Sigmoid colon (tissue), 7 donors: Measurements from ENCODE around the gene ACTR10. TPM values are rescaled to one million over a fixed set of nuclear protein-coding genes. Genes with fewer than 3 reads are reported as not detected.

Experiments
- DNase-seq: peaks from one replicate; pipeline ENCODE4 v3.0.0-alpha.2; 2019
- H3K27ac ChIP-seq, 4 donors: fragments of 200-600 bp; sonication (generic); one replicate each; pipeline ENCODE4 v1.5.1; 2016 to 2019; ENCODE audit warnings: mild to moderate bottlenecking in 1 of 4
- H3K27me3 ChIP-seq, 3 donors: fragments of 200-600 bp; sonication (generic); one replicate each; pipeline ENCODE4 v1.5.1; 2019; ENCODE audit warnings: mild to moderate bottlenecking in 1 of 3
- H3K36me3 ChIP-seq, 4 donors: fragments of 200-600 bp; sonication (generic); one replicate each; pipeline ENCODE4 v1.5.1; 2016 to 2019
- H3K4me1 ChIP-seq, 4 donors: fragments of 200-600 bp; sonication (generic); one replicate each; pipeline ENCODE4 v1.5.1; 2017 to 2019
- H3K4me3 ChIP-seq, 4 donors: fragments of 200-600 bp; sonication (generic); one replicate each; pipeline ENCODE4 v1.5.1; 2017 to 2019; ENCODE audit warnings: mild to moderate bottlenecking in 2 of 4, moderate library complexity in 1 of 4
- H3K9me3 ChIP-seq, 4 donors: fragments of 200-600 bp in 3 of 4; sonication (generic) in 3 of 4; one replicate each; pipeline versions ENCODE4 v1.5.1 to v1.6.1; 2013 to 2019
- EP300 ChIP-seq, 4 donors: sonication (generic); formaldehyde crosslinking; IDR thresholded peaks; one replicate each; pipeline ENCODE4 v1.6.1; 2017; ENCODE audit warnings: antibody characterized with exemption in 4 of 4
- POLR2A ChIP-seq, 2 donors: fragments of 450-650 bp; IDR thresholded peaks; one replicate each; pipeline ENCODE4 v1.6.1; 2016; ENCODE audit warnings: antibody characterized with exemption in 2 of 2, mild to moderate bottlenecking in 2 of 2, moderate library complexity in 2 of 2
- POLR2AphosphoS5 ChIP-seq, 4 donors: sonication (generic); formaldehyde crosslinking; IDR thresholded peaks; one replicate each; pipeline ENCODE4 v1.6.1; 2017; ENCODE audit warnings: antibody characterized with exemption in 4 of 4
- WGBS, 2 donors: extraction: QIAGEN DNeasy Blood & Tissue Kit; methylation state at CpG; one replicate each; pipeline ENCODE4 v1.1.7; 2013; 5-methylcytosine and 5-hydroxymethylcytosine counted together
- intact Hi-C: fragments of 100-400 bp; cut with DNase I; formaldehyde crosslinking; loops from one replicate; pipeline ENCODE4 v1.15.1; 2023
- polyA plus RNA-seq, 3 donors: library from polyadenylated mRNA; stranded (reverse); fragments of 200-250 nt; gene quantifications; one replicate each; pipeline ENCODE4 v1.2.3, GENCODE V29; 2013
- total RNA-seq, 4 donors: library from RNA; depleted of rRNA; stranded (reverse); fragments of >200 nt; gene quantifications; one replicate each; pipeline ENCODE4 v1.1.0, GENCODE V29; 2016
- TF ChIP-seq, protein P1 (sequence below), 4 experiments: fragments of 450-650 bp in 3 of 4; fragments of 200-600 bp in 1 of 4; IDR thresholded peaks; one replicate each; pipeline ENCODE4 v1.5.1; 2016 to 2019; ENCODE audit warnings: antibody characterized with exemption in 4 of 4, mild to moderate bottlenecking in 3 of 4, moderate library complexity in 2 of 4
- donor health status: healthy with polysubstance abuse.
- donor health status: Bipolar disorder and iron deficiency.
- donor health status: healthy.

The ACTR10 gene
- total and polyA plus RNA-seq, 7 donors = 56.4 to 78.1 (median 68.4) TPM

DNA sequence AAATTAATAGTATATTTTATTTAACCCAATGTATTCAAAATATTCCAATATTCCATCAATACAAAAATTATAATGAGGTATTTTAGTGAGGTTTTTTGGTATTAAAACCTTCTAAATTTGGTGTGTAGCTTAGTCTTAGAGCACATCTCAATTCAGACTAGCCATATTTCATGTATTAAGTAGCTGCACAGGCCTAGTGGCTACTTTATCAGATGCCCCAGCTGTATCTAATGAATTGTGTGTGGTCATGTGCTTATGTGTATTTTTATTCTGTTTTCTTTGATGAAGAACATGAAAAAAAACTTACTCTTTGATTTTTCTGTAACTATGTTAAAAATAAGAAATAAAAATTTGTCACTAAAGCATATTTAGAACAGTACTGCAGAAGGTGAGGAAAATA, 13.2 kb downstream of the ACTR10 start:
- no peak overlapping the region for H3K4me3 ChIP-seq
- intact Hi-C loops = no loop called here
- no peaks in the 10 kb centered on the region for H3K9me3 ChIP-seq
- H3K27ac ChIP-seq = no peak overlapping the region
- TF ChIP-seq POLR2AphosphoS5 (IDR thresholded peaks at IDR 0.05) (no peak), EP300 (IDR thresholded peaks at IDR 0.05) (no peak), POLR2A (IDR thresholded peaks at IDR 0.05) (no peak)
- TF ChIP-seq, protein P1, sequence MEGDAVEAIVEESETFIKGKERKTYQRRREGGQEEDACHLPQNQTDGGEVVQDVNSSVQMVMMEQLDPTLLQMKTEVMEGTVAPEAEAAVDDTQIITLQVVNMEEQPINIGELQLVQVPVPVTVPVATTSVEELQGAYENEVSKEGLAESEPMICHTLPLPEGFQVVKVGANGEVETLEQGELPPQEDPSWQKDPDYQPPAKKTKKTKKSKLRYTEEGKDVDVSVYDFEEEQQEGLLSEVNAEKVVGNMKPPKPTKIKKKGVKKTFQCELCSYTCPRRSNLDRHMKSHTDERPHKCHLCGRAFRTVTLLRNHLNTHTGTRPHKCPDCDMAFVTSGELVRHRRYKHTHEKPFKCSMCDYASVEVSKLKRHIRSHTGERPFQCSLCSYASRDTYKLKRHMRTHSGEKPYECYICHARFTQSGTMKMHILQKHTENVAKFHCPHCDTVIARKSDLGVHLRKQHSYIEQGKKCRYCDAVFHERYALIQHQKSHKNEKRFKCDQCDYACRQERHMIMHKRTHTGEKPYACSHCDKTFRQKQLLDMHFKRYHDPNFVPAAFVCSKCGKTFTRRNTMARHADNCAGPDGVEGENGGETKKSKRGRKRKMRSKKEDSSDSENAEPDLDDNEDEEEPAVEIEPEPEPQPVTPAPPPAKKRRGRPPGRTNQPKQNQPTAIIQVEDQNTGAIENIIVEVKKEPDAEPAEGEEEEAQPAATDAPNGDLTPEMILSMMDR (IDR thresholded peaks at IDR 0.05) = no peak
- H3K36me3 ChIP-seq = peaks cover 7 to 97% (median 30%) of the 10 kb centered on the region in 4 donors
- no peaks in the 10 kb centered on the region for H3K27me3 ChIP-seq
- no peak for DNase-seq
- H3K4me1 ChIP-seq = no peaks in the 10 kb centered on the region

DNA sequence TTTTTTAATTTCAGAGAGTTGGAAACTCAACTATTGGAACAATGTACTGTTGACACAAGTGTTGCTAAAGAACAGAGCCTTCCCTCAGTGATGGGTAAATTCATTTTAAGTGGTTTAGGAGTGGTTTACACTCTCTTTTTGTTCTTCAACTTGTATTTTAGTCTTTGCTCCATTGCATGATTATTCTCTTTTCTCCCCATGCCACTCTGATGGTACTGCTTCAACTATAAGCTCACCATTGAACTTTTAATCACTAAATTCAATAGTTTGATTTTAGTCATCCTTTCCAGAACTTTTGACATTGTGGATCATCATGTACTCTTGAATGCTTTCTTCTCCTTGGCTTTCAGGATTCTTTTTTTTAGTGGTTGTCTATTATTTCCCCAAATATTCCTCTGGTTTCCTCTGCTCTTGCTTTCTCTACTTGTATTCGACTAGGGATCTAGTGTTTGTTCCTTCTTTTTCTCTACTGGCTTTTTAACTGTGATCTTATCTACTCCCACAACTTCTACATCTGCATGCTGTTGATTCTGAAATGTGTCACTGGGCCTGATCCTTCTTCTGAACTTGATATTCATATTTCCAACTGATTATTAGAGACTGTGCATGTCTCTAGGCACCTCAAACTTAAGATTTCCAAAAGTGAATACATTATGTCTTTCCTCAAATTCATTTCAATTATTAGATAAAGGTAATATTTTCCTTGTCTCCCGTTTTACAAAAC, 15.4 kb downstream of the ACTR10 start:
- WGBS, 2 donors = 88 to 90% methylated on average over 2 of the region's 2 CpGs
- Histone ChIP-seq H3K4me3 (no peak overlapping the region), H3K27ac (no peak overlapping the region), H3K9me3 (no peaks in the 10 kb centered on the region), H3K27me3 (no peaks in the 10 kb centered on the region), H3K36me3 (peaks cover 7 to 93% (median 24%) of the 10 kb centered on the region in 4 donors), H3K4me1 (no peaks in the 10 kb centered on the region)
- intact Hi-C loops = no loop called here
- TF ChIP-seq EP300 (IDR thresholded peaks at IDR 0.05) (no peak), POLR2A (IDR thresholded peaks at IDR 0.05) (no peak), POLR2AphosphoS5 (IDR thresholded peaks at IDR 0.05) (no peak)
- TF ChIP-seq, protein P1 (IDR thresholded peaks at IDR 0.05) = no peak
- DNase-seq = no peak

DNA sequence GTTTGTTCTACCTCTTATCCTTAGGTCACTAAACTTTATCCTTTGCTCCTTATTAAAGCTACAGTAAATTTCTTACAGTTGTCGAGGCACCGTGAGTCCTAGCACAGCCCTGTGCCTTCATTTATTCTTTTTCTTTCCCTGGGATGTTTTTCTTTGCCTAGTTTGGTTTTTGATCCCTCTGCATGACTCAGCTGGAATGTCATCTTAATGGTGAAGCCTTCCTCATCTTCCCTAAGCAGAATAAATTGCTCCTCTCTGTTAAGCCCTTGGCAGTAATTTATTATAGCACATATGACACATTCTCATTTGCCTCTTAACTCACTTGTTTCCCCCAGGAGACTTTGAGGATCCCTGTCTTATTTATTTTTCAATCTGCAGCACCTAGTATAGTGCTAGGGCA, 16.6 kb downstream of the ACTR10 start:
- 92 to 93% methylated on average over 2 of the region's 2 CpGs for WGBS, 2 donors
- H3K9me3 ChIP-seq = no peaks in the 10 kb centered on the region
- no peaks in the 10 kb centered on the region for H3K4me1 ChIP-seq
- H3K27ac ChIP-seq = no peak overlapping the region
- no peak for DNase-seq
- no peaks in the 10 kb centered on the region for H3K27me3 ChIP-seq
- H3K4me3 ChIP-seq = no peak overlapping the region
- peaks cover 7 to 82% (median 19%) of the 10 kb centered on the region in 4 donors for H3K36me3 ChIP-seq
- no peak for TF ChIP-seq POLR2A (IDR thresholded peaks at IDR 0.05)
- TF ChIP-seq POLR2AphosphoS5 (IDR thresholded peaks at IDR 0.05) = no peak
- TF ChIP-seq, protein P1 (IDR thresholded peaks at IDR 0.05) = no peak
- TF ChIP-seq EP300 (IDR thresholded peaks at IDR 0.05) = no peak
- intact Hi-C loops = no loop called here

DNA sequence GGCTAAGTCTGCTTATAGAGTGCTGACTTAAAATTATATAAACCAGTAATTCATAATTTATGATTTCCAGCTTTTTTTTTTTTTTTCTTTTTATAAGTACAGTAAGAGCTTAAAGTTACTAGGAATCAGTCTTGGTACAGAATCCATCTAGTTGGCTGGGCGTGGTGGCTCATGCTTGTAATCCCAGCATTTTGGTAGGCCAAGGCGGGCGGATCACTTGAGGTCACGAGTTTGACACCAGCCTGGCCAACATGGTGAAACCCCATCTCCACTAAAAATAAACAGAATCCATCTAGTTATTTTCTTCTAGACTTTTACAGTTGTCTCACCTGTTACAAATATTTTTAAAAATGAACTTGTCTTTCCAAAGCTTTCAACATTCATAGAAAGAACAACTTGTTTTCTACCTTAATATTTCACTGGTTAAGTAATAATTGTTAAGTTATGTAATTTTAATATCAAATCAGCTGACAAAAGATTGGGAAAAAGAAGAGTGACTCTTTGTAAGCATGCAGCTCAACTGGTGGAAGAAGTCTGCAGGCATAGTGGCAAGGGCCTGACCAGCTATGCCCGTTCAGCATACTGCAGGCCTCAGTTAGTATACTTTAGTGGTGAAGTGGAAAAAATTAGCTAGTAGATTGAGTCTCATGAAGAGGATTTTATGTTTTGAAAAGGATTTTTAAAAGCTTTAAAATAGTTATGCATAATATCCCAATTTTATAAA, 27.3 kb downstream of the ACTR10 start:
- no peak overlapping the region for H3K4me3 ChIP-seq
- intact Hi-C loops = no loop called here
- H3K36me3 ChIP-seq = peaks cover 0 to 65% (median 17%) of the 10 kb centered on the region in 4 donors
- H3K27me3 ChIP-seq = no peaks in the 10 kb centered on the region
- H3K9me3 ChIP-seq = no peaks in the 10 kb centered on the region
- no peak overlapping the region for H3K27ac ChIP-seq
- H3K4me1 ChIP-seq = no peaks in the 10 kb centered on the region
- 96 to 98% methylated on average over 5 of the region's 5 CpGs for WGBS, 2 donors
- TF ChIP-seq POLR2A (IDR thresholded peaks at IDR 0.05) (no peak), POLR2AphosphoS5 (IDR thresholded peaks at IDR 0.05) (no peak), EP300 (IDR thresholded peaks at IDR 0.05) (no peak)
- TF ChIP-seq, protein P1 (IDR thresholded peaks at IDR 0.05) = no peak
- no peak for DNase-seq
